HEK293 (cell line): ENCODE measurements around the gene BEST2.
A peak's percentile ranks its signal among the peaks of the same experiment; 100 is the strongest.

Experiments used
- EGR2 ChIP-seq: fragments of 450-650 bp; formaldehyde crosslinking; IDR thresholded peaks from 2 replicates; pipeline ENCODE4 v1.5.1; 2016; ENCODE audit warnings: low read depth, missing biosample characterization, missing genetic modification characterization
- MEIS1 ChIP-seq: sonication (generic); formaldehyde crosslinking; IDR thresholded peaks from 2 replicates; pipeline ENCODE4 v1.8.1; 2022; ENCODE audit warnings: missing genetic modification reagents, mild to moderate bottlenecking, borderline replicate concordance
- MZF1 ChIP-seq: fragments of 450-650 bp; formaldehyde crosslinking; IDR thresholded peaks from 2 replicates; pipeline ENCODE4 v1.5.1; 2017; ENCODE audit warnings: missing biosample characterization, missing genetic modification characterization, borderline replicate concordance
- YY2 ChIP-seq: fragments of 450-650 bp; formaldehyde crosslinking; IDR thresholded peaks from 2 replicates; pipeline ENCODE4 v1.5.1; 2016; ENCODE audit warnings: missing biosample characterization, missing genetic modification characterization
- ZBTB20 ChIP-seq: fragments of 450-650 bp; formaldehyde crosslinking; IDR thresholded peaks from 2 replicates; pipeline ENCODE4 v1.5.1; 2016; ENCODE audit warnings: missing biosample characterization, missing genetic modification characterization
- ZNF138 ChIP-seq: fragments of 450-650 bp; formaldehyde crosslinking; IDR thresholded peaks from 2 replicates; pipeline ENCODE4 v1.5.1; 2016; ENCODE audit warnings: missing biosample characterization, missing genetic modification characterization, borderline replicate concordance
- ZNF2 ChIP-seq: fragments of 450-650 bp; formaldehyde crosslinking; IDR thresholded peaks from 2 replicates; pipeline ENCODE4 v1.5.1; 2016; ENCODE audit warnings: missing biosample characterization, missing genetic modification characterization
- ZNF266 ChIP-seq: fragments of 450-650 bp; formaldehyde crosslinking; IDR thresholded peaks from 2 replicates; pipeline ENCODE4 v1.5.1; 2016; ENCODE audit warnings: missing biosample characterization, missing genetic modification characterization, low read depth
- ZNF335 ChIP-seq: fragments of 450-650 bp; formaldehyde crosslinking; conservative IDR thresholded peaks from 2 replicates; pipeline ENCODE4 v1.5.1; 2016; ENCODE audit warnings: missing biosample characterization, missing genetic modification characterization
- ZNF350 ChIP-seq: fragments of 450-650 bp; formaldehyde crosslinking; IDR thresholded peaks from 2 replicates; pipeline ENCODE4 v1.5.0; 2017; ENCODE audit warnings: missing biosample characterization, mild to moderate bottlenecking, missing genetic modification characterization
- ZNF37A ChIP-seq: fragments of 450-650 bp; IDR thresholded peaks from 2 replicates; pipeline ENCODE4 v1.5.1; 2018; ENCODE audit warnings: missing biosample characterization, missing genetic modification characterization
- ZNF48 ChIP-seq: fragments of 450-650 bp; formaldehyde crosslinking; IDR thresholded peaks from 2 replicates; pipeline ENCODE4 v1.5.1; 2016; ENCODE audit warnings: missing biosample characterization, missing genetic modification characterization
- ZNF510 ChIP-seq: fragments of 450-650 bp; formaldehyde crosslinking; IDR thresholded peaks from 2 replicates; pipeline ENCODE4 v1.5.1; 2018; ENCODE audit warnings: mild to moderate bottlenecking, missing genetic modification characterization, missing biosample characterization; ENCODE audit not compliant: insufficient replicate concordance
- ZNF514 ChIP-seq: fragments of 450-650 bp; formaldehyde crosslinking; IDR thresholded peaks from 2 replicates; pipeline ENCODE4 v1.5.1; 2016; ENCODE audit warnings: missing biosample characterization, missing genetic modification characterization
- ZNF548 ChIP-seq: fragments of 450-650 bp; formaldehyde crosslinking; IDR thresholded peaks from 2 replicates; pipeline ENCODE4 v1.5.1; 2016; ENCODE audit warnings: missing biosample characterization, missing genetic modification characterization
- ZNF558 ChIP-seq: fragments of 450-650 bp; formaldehyde crosslinking; IDR thresholded peaks from 2 replicates; pipeline ENCODE4 v1.5.1; 2016; ENCODE audit warnings: missing biosample characterization, missing genetic modification characterization
- ZNF560 ChIP-seq: fragments of 450-650 bp; formaldehyde crosslinking; IDR thresholded peaks from 2 replicates; pipeline ENCODE4 v1.5.1; 2017; ENCODE audit warnings: missing biosample characterization, missing genetic modification characterization, borderline replicate concordance
- ZNF596 ChIP-seq: fragments of 450-650 bp; IDR thresholded peaks from 2 replicates; pipeline ENCODE4 v1.5.0; 2018; ENCODE audit warnings: missing biosample characterization, mild to moderate bottlenecking, missing genetic modification characterization, moderate library complexity
- ZNF610 ChIP-seq: fragments of 450-650 bp; formaldehyde crosslinking; IDR thresholded peaks from 2 replicates; pipeline ENCODE4 v1.5.1; 2016; ENCODE audit warnings: missing biosample characterization, missing genetic modification characterization, borderline replicate concordance
- ZNF658 ChIP-seq: fragments of 450-650 bp; formaldehyde crosslinking; IDR thresholded peaks from 2 replicates; pipeline ENCODE4; 2016; ENCODE audit warnings: missing biosample characterization, missing genetic modification characterization
- ZNF701 ChIP-seq: fragments of 450-650 bp; formaldehyde crosslinking; IDR thresholded peaks from 2 replicates; pipeline ENCODE4 v1.5.1; 2016; ENCODE audit warnings: missing biosample characterization, missing genetic modification characterization
- ZNF830 ChIP-seq: fragments of 450-650 bp; IDR thresholded peaks from 2 replicates; pipeline ENCODE4 v1.5.0; 2018; ENCODE audit warnings: missing biosample characterization, missing genetic modification characterization, low read depth, mild to moderate bottlenecking, moderate library complexity
- ZXDB ChIP-seq: fragments of 450-650 bp; formaldehyde crosslinking; IDR thresholded peaks from 2 replicates; pipeline ENCODE4 v1.5.1; 2016; ENCODE audit warnings: missing biosample characterization, missing genetic modification characterization
- TF ChIP-seq, protein P1 (sequence below): fragments of 450-650 bp; formaldehyde crosslinking; IDR thresholded peaks from 2 replicates; pipeline ENCODE4 v1.5.1; 2016; ENCODE audit warnings: missing biosample characterization, missing genetic modification characterization
- TF ChIP-seq, protein P2 (sequence below): fragments of 450-650 bp; formaldehyde crosslinking; IDR thresholded peaks from 2 replicates; pipeline ENCODE4 v1.5.1; 2016; ENCODE audit warnings: missing biosample characterization, missing genetic modification characterization
- TF ChIP-seq, protein P3 (sequence below): fragments of 450-650 bp; formaldehyde crosslinking; IDR thresholded peaks from 2 replicates; pipeline ENCODE4 v1.5.1; 2016; ENCODE audit warnings: missing biosample characterization, missing genetic modification characterization, borderline replicate concordance
- TF ChIP-seq, protein P4 (sequence below): fragments of 450-650 bp; formaldehyde crosslinking; IDR thresholded peaks from 2 replicates; pipeline ENCODE4 v1.5.1; 2016; ENCODE audit warnings: missing biosample characterization, missing genetic modification characterization, borderline replicate concordance
- TF ChIP-seq, protein P5 (sequence below): fragments of 450-650 bp; formaldehyde crosslinking; optimal IDR thresholded peaks from 2 replicates; pipeline ENCODE3; 2016; ENCODE audit warnings: missing biosample characterization, mild to moderate bottlenecking, missing genetic modification characterization

BEST2 gene

DNA sequence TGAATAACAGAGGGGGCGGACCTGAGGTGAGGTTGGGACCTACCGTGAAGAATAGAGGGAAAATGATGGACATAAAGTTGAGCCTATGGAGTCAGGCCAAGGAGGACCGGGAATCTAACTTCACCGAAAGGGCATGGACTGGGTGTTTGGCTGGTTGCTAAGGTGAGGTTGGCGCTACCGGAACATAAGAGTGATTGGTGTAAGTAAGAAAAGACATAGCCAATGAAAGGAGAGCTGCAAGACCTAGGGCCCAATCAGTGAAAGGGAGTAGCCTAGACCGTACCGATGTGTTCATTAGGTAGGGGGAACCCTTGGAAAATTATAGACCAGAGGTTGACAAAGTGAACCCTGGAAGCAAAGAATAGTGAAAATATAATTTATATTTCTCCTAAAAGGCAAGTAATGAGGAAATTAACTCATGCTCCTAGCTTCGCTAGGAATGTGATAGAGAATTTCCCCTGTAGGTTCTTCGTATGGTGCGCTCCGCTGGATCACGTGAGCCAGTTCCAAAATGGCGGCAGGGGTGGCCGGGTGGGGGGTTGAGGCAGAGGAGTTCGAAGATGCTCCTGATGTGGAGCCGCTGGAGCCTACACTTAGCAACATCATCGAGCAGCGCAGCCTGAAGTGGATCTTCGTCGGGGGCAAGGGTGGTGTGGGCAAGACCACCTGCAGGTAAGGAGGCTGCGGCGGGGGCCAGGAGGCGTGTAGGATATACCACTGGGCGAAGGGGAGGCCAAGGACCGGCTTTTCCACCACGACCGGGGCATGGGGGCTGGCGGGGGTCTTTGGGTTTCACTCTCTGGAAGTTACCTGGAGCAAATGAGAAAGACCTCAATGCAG, 14.4 kb upstream of the BEST2 start, which contains the start of gene GET3 (continued):
- TF ChIP-seq ZNF610 (no peak), ZNF701 (no peak), ZXDB (tag by site-specific recombination) (peak; percentile 91), ZNF335 (tag by site-specific recombination) (peak; percentile 84), ZNF558 (tag by site-specific recombination) (peak; percentile 32; the same call in 1 of the 2 replicates), ZNF2 (tag by site-specific recombination) (peak; percentile 69), ZNF350 (no peak), ZNF138 (tag by site-specific recombination) (no peak), ZBTB20 (tag by site-specific recombination) (no peak), ZNF830 (tag by site-specific recombination) (no peak), EGR2 (tag by site-specific recombination) (no peak), ZNF560 (tag by site-specific recombination) (no peak), MZF1 (tag by site-specific recombination) (no peak), ZNF658 (no peak), ZNF510 (tag by site-specific recombination) (no peak), MEIS1 (CRISPR knock-in tag) (no peak), YY2 (tag by site-specific recombination) (peak; percentile 93), ZNF514 (tag by site-specific recombination) (no peak), ZNF48 (tag by site-specific recombination) (no peak), ZNF266 (no peak), ZNF37A (tag by site-specific recombination) (no peak), ZNF548 (tag by site-specific recombination) (no peak), ZNF596 (tag by site-specific recombination) (no peak)
- TF ChIP-seq, protein P1, sequence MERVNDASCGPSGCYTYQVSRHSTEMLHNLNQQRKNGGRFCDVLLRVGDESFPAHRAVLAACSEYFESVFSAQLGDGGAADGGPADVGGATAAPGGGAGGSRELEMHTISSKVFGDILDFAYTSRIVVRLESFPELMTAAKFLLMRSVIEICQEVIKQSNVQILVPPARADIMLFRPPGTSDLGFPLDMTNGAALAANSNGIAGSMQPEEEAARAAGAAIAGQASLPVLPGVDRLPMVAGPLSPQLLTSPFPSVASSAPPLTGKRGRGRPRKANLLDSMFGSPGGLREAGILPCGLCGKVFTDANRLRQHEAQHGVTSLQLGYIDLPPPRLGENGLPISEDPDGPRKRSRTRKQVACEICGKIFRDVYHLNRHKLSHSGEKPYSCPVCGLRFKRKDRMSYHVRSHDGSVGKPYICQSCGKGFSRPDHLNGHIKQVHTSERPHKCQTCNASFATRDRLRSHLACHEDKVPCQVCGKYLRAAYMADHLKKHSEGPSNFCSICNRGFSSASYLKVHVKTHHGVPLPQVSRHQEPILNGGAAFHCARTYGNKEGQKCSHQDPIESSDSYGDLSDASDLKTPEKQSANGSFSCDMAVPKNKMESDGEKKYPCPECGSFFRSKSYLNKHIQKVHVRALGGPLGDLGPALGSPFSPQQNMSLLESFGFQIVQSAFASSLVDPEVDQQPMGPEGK, result no peak; the same call in 1 of the 2 replicates
- TF ChIP-seq, protein P2, sequence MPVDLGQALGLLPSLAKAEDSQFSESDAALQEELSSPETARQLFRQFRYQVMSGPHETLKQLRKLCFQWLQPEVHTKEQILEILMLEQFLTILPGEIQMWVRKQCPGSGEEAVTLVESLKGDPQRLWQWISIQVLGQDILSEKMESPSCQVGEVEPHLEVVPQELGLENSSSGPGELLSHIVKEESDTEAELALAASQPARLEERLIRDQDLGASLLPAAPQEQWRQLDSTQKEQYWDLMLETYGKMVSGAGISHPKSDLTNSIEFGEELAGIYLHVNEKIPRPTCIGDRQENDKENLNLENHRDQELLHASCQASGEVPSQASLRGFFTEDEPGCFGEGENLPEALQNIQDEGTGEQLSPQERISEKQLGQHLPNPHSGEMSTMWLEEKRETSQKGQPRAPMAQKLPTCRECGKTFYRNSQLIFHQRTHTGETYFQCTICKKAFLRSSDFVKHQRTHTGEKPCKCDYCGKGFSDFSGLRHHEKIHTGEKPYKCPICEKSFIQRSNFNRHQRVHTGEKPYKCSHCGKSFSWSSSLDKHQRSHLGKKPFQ, result no peak
- TF ChIP-seq, protein P3, sequence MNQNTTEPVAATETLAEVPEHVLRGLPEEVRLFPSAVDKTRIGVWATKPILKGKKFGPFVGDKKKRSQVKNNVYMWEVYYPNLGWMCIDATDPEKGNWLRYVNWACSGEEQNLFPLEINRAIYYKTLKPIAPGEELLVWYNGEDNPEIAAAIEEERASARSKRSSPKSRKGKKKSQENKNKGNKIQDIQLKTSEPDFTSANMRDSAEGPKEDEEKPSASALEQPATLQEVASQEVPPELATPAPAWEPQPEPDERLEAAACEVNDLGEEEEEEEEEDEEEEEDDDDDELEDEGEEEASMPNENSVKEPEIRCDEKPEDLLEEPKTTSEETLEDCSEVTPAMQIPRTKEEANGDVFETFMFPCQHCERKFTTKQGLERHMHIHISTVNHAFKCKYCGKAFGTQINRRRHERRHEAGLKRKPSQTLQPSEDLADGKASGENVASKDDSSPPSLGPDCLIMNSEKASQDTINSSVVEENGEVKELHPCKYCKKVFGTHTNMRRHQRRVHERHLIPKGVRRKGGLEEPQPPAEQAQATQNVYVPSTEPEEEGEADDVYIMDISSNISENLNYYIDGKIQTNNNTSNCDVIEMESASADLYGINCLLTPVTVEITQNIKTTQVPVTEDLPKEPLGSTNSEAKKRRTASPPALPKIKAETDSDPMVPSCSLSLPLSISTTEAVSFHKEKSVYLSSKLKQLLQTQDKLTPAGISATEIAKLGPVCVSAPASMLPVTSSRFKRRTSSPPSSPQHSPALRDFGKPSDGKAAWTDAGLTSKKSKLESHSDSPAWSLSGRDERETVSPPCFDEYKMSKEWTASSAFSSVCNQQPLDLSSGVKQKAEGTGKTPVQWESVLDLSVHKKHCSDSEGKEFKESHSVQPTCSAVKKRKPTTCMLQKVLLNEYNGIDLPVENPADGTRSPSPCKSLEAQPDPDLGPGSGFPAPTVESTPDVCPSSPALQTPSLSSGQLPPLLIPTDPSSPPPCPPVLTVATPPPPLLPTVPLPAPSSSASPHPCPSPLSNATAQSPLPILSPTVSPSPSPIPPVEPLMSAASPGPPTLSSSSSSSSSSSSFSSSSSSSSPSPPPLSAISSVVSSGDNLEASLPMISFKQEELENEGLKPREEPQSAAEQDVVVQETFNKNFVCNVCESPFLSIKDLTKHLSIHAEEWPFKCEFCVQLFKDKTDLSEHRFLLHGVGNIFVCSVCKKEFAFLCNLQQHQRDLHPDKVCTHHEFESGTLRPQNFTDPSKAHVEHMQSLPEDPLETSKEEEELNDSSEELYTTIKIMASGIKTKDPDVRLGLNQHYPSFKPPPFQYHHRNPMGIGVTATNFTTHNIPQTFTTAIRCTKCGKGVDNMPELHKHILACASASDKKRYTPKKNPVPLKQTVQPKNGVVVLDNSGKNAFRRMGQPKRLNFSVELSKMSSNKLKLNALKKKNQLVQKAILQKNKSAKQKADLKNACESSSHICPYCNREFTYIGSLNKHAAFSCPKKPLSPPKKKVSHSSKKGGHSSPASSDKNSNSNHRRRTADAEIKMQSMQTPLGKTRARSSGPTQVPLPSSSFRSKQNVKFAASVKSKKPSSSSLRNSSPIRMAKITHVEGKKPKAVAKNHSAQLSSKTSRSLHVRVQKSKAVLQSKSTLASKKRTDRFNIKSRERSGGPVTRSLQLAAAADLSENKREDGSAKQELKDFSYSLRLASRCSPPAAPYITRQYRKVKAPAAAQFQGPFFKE (tag by site-specific recombination), result no peak
- TF ChIP-seq, protein P4, sequence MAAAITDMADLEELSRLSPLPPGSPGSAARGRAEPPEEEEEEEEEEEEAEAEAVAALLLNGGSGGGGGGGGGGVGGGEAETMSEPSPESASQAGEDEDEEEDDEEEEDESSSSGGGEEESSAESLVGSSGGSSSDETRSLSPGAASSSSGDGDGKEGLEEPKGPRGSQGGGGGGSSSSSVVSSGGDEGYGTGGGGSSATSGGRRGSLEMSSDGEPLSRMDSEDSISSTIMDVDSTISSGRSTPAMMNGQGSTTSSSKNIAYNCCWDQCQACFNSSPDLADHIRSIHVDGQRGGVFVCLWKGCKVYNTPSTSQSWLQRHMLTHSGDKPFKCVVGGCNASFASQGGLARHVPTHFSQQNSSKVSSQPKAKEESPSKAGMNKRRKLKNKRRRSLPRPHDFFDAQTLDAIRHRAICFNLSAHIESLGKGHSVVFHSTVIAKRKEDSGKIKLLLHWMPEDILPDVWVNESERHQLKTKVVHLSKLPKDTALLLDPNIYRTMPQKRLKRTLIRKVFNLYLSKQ (tag by site-specific recombination), result no peak
- TF ChIP-seq, protein P5, sequence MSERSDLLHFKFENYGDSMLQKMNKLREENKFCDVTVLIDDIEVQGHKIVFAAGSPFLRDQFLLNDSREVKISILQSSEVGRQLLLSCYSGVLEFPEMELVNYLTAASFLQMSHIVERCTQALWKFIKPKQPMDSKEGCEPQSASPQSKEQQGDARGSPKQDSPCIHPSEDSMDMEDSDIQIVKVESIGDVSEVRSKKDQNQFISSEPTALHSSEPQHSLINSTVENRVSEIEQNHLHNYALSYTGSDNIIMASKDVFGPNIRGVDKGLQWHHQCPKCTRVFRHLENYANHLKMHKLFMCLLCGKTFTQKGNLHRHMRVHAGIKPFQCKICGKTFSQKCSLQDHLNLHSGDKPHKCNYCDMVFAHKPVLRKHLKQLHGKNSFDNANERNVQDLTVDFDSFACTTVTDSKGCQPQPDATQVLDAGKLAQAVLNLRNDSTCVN (tag by site-specific recombination), result no peak
